ENCODE results near the gene RAB31. TPM values are rescaled to one million over a fixed set of nuclear protein-coding genes. Genes with fewer than 3 reads are reported as not detected.

The RAB31 gene
- total and polyA plus RNA-seq, 11 donors = 3.2 to 67.7 (median 12.8) TPM

- DNase-seq = no peak
- H3K4me1 ChIP-seq = peaks cover 0 to 3% (median 0%) of the 10 kb centered on the region in 12 donors
- H3K27ac ChIP-seq = no peak within 1 kb of the TSS
- intact Hi-C loops (cut with DNase I) = no loop called here
- no peaks in the 10 kb centered on the region for H3K27me3 ChIP-seq
- ATAC-seq = no peak
- TF ChIP-seq CTCF (IDR thresholded peaks at IDR 0.05) (no peak), POLR2A (IDR thresholded peaks at IDR 0.05) (no peak)
- H3K4me3 ChIP-seq = no peak within 1 kb of the TSS
- no peaks in the 10 kb centered on the region for H3K36me3 ChIP-seq
- H3K9me3 ChIP-seq = no peaks in the 10 kb centered on the region
- WGBS, 4 donors = 91 to 93% (median 93%) methylated on average over 8 of the region's 8 CpGs
Measured at GRCh38 chr18:9885170-9886004, 177.3 kb downstream of the RAB31 start, which contains the start of gene TXNDC2. TSS of gene TXNDC2 (plus strand) at chr18:9885973. CDS start at chr18:9886681, 708 bp downstream.

DNA sequence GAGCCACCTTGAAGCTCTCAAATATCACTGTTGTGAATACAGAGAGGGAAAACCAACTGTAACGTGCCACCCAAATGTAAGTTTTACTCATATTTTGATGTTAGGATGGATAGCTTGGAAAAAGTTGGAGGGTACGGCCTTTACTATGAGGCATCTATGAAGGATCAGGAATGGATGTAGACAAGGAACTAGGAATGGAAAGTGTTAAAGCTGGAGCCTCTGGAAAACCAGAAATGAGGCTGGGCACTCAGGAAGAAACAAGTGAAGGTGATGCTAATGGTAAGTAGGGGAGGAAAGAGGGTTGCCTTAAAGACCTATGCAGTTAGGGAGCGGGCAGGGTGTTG, 177.9 kb downstream of the RAB31 start:
- H3K9me3 ChIP-seq = no peaks in the 10 kb centered on the region
- H3K36me3 ChIP-seq = no peaks in the 10 kb centered on the region
- 96 to 99% (median 98%) methylated on average over 3 of the region's 3 CpGs for WGBS, 4 donors
- ATAC-seq = no peak
- H3K4me3 ChIP-seq = no peak overlapping the region
- no peak overlapping the region for H3K27ac ChIP-seq
- peaks cover 0 to 8% (median 0%) of the 10 kb centered on the region in 12 donors for H3K4me1 ChIP-seq
- H3K27me3 ChIP-seq = no peaks in the 10 kb centered on the region
- intact Hi-C loops (cut with DNase I) = no loop called here
- TF ChIP-seq POLR2A (IDR thresholded peaks at IDR 0.05) (no peak), CTCF (IDR thresholded peaks at IDR 0.05) (no peak)
- no peak for DNase-seq

- intact Hi-C loops (cut with DNase I) = no loop called here
- Histone ChIP-seq H3K36me3 (no peaks in the 10 kb centered on the region), H3K4me3 (no peak overlapping the region), H3K4me1 (peaks cover 0 to 8% (median 0%) of the 10 kb centered on the region in 12 donors), H3K9me3 (no peaks in the 10 kb centered on the region), H3K27ac (no peak overlapping the region), H3K27me3 (no peaks in the 10 kb centered on the region)
- 95 to 97% (median 96%) methylated on average over 5 of the region's 5 CpGs for WGBS, 4 donors
- TF ChIP-seq CTCF (IDR thresholded peaks at IDR 0.05) (no peak), POLR2A (IDR thresholded peaks at IDR 0.05) (no peak)
- DNase-seq = no peak
- ATAC-seq = no peak
Measured at GRCh38 chr18:9887992-9888391, 179.9 kb downstream of the RAB31 start.

DNA sequence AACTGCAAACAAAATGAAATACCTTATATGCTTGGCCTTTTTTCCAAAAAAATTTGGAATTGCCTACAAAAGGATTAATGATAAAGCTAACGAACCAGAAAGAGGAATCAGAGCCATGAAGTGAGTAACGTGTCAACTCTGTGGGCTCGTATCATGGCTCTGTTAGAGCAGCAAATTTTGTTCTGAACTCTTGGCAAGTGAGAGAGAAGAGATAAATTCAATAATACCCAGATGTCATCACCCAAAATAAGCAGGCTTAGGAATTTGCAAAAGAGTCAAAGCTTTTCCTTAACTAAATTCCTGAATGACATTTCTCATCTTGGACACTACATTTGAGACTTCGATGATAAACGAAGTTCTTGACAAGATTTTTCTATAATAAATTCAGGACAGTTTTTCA, 182.1 kb downstream of the RAB31 start:
- H3K4me3 ChIP-seq = no peak overlapping the region
- TF ChIP-seq CTCF (IDR thresholded peaks at IDR 0.05) (no peak), POLR2A (IDR thresholded peaks at IDR 0.05) (no peak)
- no peaks in the 10 kb centered on the region for H3K36me3 ChIP-seq
- no peaks in the 10 kb centered on the region for H3K27me3 ChIP-seq
- H3K4me1 ChIP-seq = peaks cover 0 to 8% (median 0%) of the 10 kb centered on the region in 12 donors
- H3K9me3 ChIP-seq = no peaks in the 10 kb centered on the region
- WGBS, 4 donors = 67 to 80% (median 68%) methylated on average over 5 of the region's 5 CpGs
- ATAC-seq (no peak), DNase-seq (no peak)
- intact Hi-C loops (cut with DNase I) = no loop called here
- H3K27ac ChIP-seq = no peak overlapping the region
